H7 (cell line): ENCODE data around the gene CYTH4. TPM values are rescaled to one million over a fixed set of nuclear protein-coding genes. Genes with fewer than 3 reads are reported as not detected.
"Not testable (repeated sequence)": the region's sequence is repeated elsewhere in the genome, so short reads cannot be mapped to it uniquely, and the experiment has no call there.

Experiments
- DNase-seq: peaks from one replicate; pipeline ENCODE4 v3.0.0; 2012
- H3K27me3 ChIP-seq: 2 replicates; pipeline ENCODE4 v1.6.0; 2011; ENCODE audit warnings: mild to moderate bottlenecking, low read length; ENCODE audit not compliant: control insufficient read depth, insufficient read depth
- H3K36me3 ChIP-seq: replicated peaks from 2 replicates; pipeline ENCODE4 v1.5.1; 2011; ENCODE audit warnings: low read length; ENCODE audit not compliant: control insufficient read depth, insufficient read depth
- H3K4me3 ChIP-seq: 2 replicates; pipeline ENCODE4 v1.5.1; 2011; ENCODE audit warnings: low read depth, mild to moderate bottlenecking, control low read depth, low read length, moderate library complexity; ENCODE audit not compliant: insufficient read depth
- total RNA-seq: library from RNA; depleted of rRNA; stranded (reverse); fragments of >200 nt; shearing (Covaris generic); gene quantifications from 2 replicates; pipeline ENCODE4 v1.2.3, GENCODE V29; 2014; rRNA removed

CYTH4 gene
- not detected in 2 replicates for total RNA-seq

- no peaks in the 10 kb centered on the region; the same call in 1 of the 2 replicates for H3K27me3 ChIP-seq
- no peak within 1 kb of the TSS for H3K4me3 ChIP-seq
- peak; percentile 27 for DNase-seq
- H3K36me3 ChIP-seq = no peaks in the 10 kb centered on the region
Measured at GRCh38 chr22:37282385-37282677, at the start of gene CYTH4. Gene CYTH4 (plus strand): TSS chr22:37282508. CDS start chr22:37282570, 62 bp downstream.

DNA sequence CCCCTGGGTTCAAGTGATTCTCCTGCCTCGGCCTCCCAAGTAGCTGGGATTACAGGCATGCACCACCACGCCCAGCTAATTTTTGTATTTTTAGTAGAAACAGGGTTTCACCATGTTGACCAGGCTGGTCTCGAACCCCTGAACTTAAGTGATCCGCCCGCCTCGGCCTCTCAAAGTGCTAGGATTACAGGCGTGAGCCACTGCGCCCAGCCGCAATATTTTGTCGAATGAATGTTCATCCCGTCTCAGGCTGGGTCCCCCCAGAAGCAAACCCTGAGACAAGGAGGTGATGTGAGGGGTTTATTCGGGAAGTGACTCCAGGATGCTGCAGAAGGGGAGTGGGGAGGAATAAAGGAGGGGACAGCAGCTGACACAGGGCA is 48.9 kb upstream of the CYTH4 start:
- H3K27me3 ChIP-seq, DNase-seq, H3K36me3 ChIP-seq, H3K4me3 ChIP-seq: not testable (repeated sequence)

DNA sequence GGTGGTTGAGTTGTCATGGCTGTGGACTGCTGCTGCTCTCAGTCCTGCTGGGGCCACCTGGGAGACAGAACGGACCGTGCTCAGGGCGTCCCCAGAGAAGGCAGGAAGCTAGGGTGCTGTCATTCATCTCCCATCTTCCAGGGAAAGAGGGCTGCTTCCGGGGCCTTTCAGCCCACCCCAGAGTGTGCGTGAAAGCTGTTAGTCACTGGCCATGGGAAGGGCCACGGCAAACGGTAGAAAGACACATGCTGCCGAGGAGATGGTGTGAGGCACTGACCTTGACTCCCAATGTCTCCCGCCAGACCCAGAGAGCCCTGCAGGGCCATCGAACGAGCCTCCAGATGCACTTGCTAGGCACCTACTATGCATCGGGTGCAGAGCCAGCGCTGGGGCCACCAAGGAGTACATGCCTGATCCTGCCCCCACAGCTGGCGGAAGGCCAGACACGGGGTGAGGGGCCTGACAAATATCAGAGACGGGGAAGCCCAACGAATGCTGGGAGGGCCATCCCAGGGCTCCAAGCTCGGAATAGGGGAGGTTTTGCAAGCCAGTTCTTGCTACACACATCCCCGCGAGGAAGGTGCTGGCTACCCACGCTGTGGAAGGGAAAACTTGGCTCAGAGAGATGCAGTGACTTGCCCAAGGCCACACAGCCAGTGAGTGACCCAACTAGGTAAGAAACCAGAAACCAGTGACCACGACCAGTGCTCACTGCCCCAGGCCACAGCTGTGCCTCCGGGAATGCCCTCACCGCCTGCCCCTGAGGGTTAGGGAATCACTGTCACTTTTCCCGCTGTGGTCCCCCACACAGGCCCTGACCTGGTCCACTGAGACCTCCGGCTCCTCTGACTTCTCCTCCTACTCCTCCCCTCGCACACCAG is 48.3 kb upstream of the CYTH4 start:
- Histone ChIP-seq H3K4me3 (no peak overlapping the region), H3K36me3 (no peaks in the 10 kb centered on the region)
- peak; percentile 32 for DNase-seq

GRCh38 chr22:37234736-37235711 is 47.3 kb upstream of the CYTH4 start:
- Histone ChIP-seq H3K4me3 (no peak overlapping the region), H3K36me3 (no peaks in the 10 kb centered on the region), H3K27me3 (no peaks in the 10 kb centered on the region)
- DNase-seq = no peak

More for the DNA sequence above, 48.3 kb upstream of the CYTH4 start:
- no peaks in the 10 kb centered on the region for H3K27me3 ChIP-seq

- H3K36me3 ChIP-seq = no peaks in the 10 kb centered on the region
- no peak for DNase-seq
- no peak overlapping the region for H3K4me3 ChIP-seq
- H3K27me3 ChIP-seq = no peaks in the 10 kb centered on the region
Measured at GRCh38 chr22:37235897-37236607, 46.3 kb upstream of the CYTH4 start.

DNA sequence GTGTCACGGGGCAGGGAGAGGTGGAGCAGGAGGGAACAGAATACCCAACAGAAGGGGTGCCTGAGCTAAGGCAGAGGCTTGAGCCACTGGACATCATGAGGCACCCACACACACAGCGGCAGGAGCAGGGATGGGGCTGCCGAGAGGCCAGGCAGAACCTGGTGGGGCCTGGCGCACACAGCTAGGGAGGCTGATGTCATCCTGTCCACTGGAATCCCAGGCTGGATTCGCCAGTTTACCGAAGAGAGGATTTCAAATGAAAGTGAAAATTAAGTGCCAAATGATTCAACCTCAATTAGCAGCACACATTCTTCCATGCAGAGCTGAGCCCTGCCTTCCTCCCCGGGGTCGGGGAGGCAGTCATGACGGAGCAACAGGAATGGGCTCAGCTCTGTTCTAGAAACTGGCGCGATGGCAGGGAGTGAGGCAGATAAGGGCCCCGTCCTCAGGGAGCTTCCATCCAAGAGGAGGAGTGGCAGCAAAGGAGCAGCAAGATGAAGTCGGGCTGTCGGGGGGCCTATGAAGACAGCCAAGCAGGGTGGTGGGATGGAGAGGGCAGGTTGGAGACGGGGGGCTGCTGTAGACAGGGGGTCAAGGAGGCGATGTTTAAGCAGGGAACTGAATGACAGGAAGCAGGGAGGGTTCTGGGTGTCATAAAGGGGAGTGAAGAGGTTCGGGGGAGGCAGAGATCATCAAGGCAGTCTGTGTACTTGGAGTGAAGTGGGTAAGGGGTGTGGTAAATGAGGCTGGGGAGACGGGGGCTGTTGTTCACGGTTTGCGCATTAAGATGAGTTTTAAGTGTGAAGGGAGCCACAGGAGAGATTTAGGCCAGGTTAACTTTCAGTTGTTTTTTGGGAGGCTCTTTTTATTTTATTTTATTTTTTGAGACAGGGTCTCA is 44.7 kb upstream of the CYTH4 start:
- Histone ChIP-seq H3K36me3 (no peaks in the 10 kb centered on the region), H3K27me3 (no peaks in the 10 kb centered on the region), H3K4me3 (no peak overlapping the region)
- peak; percentile 63 for DNase-seq

GRCh38 chr22:37239336-37240239 is 42.7 kb upstream of the CYTH4 start:
- peak; percentile 29 for DNase-seq
- no peak overlapping the region for H3K4me3 ChIP-seq

DNA sequence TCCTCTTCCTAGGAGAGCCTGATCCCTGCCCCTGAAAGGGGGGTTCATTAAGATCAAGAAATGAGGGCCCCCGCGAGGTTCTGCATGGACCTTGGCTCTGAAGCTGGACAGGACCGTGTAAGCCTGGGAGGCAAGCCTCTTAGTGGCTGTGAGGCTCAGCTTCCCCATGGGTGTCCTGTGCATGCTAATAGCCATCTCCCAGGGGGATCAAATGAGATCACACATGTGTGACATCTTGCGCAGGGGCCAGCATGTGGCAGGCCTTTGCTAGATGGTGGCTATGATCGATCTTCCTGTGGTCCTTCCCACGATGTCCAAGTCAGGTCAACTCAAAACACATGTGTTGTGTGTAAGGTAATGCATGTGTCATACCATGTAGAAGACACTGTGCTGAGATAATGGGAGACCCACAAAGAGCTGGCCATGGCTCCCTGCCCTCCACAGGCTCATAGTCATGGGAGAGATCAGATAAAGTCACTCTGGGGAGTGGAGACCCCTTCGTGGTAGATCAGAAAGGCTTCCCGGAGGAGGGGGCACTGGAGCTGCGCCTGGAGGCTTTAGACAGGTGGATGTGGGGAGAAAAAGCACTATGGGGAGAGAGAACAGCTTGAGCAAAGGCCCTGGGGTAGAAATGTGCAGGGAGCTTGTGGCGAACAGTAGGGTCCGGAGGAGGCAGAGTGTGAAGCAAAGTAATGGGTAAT is 41.9 kb upstream of the CYTH4 start:
- H3K36me3 ChIP-seq = no peaks in the 10 kb centered on the region
- peak; percentile 20 for DNase-seq
- no peak overlapping the region for H3K4me3 ChIP-seq
- H3K27me3 ChIP-seq = no peaks in the 10 kb centered on the region

More at GRCh38 chr22:37239336-37240239, 42.7 kb upstream of the CYTH4 start:
- Histone ChIP-seq H3K27me3 (no peaks in the 10 kb centered on the region), H3K36me3 (no peaks in the 10 kb centered on the region)

DNA sequence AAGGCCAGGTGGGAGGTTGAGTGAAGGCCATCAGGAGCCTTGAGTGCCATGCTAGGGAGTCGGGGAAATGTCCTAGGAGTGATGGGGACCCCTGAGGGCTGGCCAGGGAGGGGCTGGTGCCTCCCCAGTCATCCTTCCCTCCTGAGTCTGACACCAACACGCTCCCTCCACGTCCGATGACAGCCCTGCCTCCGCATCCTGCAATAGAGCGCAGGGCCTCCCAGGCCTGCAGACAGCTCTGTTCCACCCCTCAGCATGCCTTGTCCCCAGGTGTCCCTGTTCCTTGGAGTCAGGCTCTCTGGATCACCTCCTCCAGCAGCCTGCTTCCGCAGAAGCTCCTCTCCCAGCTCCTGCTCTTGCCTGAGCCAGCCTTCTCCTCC is 41.4 kb upstream of the CYTH4 start:
- DNase-seq = no peak
- H3K36me3 ChIP-seq = no peaks in the 10 kb centered on the region
- H3K27me3 ChIP-seq = no peaks in the 10 kb centered on the region
- no peak overlapping the region for H3K4me3 ChIP-seq

GRCh38 chr22:37241351-37242142 is 40.8 kb upstream of the CYTH4 start:
- H3K4me3 ChIP-seq = no peak overlapping the region
- DNase-seq = peak; percentile 46
- no peaks in the 10 kb centered on the region for H3K27me3 ChIP-seq
- no peaks in the 10 kb centered on the region for H3K36me3 ChIP-seq

DNA sequence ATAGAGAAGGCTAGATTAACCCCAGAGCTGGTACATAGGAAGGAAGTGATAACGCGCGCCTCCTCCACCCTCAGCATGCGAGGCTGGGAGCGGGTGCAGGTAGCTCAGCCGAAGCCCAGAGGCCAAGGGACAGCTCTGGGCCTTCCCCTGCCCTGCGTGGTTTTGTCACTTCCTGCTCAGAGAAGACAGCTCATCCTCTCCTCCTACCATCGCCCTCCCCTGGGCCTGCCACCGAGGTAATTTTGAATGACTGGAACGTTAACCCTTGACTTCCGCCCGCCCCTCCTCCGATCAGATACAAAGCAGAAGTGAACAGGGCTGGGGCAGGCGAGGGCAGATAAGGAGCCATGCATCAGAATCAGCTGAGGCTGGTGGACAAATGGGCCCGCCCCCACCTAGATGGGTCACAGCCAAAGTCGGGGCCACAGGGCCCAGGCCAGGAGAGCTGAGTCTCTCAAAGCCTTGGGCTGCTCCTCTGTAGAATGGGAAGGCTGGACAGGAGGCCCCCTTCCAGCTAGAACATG is 39.9 kb upstream of the CYTH4 start:
- Histone ChIP-seq H3K27me3 (no peaks in the 10 kb centered on the region), H3K36me3 (no peaks in the 10 kb centered on the region), H3K4me3 (no peak overlapping the region)
- peak; percentile 57 for DNase-seq
